PFSK-1 (cell line): ENCODE results near the gene LAMB1.

ENCODE experiments used
- FOXP2 ChIP-seq: optimal IDR thresholded peaks from 2 replicates; pipeline ENCODE3; 2011; ENCODE audit warnings: borderline replicate concordance, control low read depth, inconsistent platforms; ENCODE audit not compliant: insufficient read depth; ENCODE audit errors: extremely low read length, extremely low read depth
- POLR2AphosphoS5 ChIP-seq: IDR thresholded peaks from 2 replicates; pipeline ENCODE4 v1.6.1; 2012; ENCODE audit warnings: low read depth, mild to moderate bottlenecking, control low read depth, low read length, moderate library complexity
- REST ChIP-seq, 2 experiments: IDR thresholded peaks; 2 replicates each; pipeline versions ENCODE4 v1.6.1 to v1.8.0; 2011 to 2012; ENCODE audit warnings: low read depth in 2 of 2, low read length in 2 of 2, control low read depth in 1 of 2, inconsistent platforms in 1 of 2, mild to moderate bottlenecking in 1 of 2, moderate library complexity in 1 of 2; ENCODE audit not compliant: insufficient read depth in 1 of 2
- SIN3A ChIP-seq: IDR thresholded peaks from 2 replicates; pipeline ENCODE4 v1.6.1; 2012; ENCODE audit warnings: mild to moderate bottlenecking, low read length, moderate library complexity, borderline replicate concordance; ENCODE audit not compliant: insufficient read depth
- TAF1 ChIP-seq: IDR thresholded peaks from 2 replicates; pipeline ENCODE4 v1.6.1; 2012; ENCODE audit warnings: low read length, control low read depth, borderline replicate concordance; ENCODE audit not compliant: insufficient read depth

The LAMB1 gene

GRCh38 chr7:107968449-107968848 is 34.5 kb downstream of the LAMB1 start:
- TF ChIP-seq TAF1 (no peak), POLR2AphosphoS5 (no peak), FOXP2 (no peak), REST (IDR thresholded peaks at IDR 0.05; ENCODE audit: insufficient read depth in 1 of 2, low read depth in 2 of 2, low read length in 2 of 2) (no peak), SIN3A (no peak)

GRCh38 chr7:107967420-107967819 is 35.5 kb downstream of the LAMB1 start:
- TF ChIP-seq SIN3A (no peak), FOXP2 (no peak), TAF1 (no peak), POLR2AphosphoS5 (no peak), REST (IDR thresholded peaks at IDR 0.05; ENCODE audit: insufficient read depth in 1 of 2, low read depth in 2 of 2, low read length in 2 of 2) (no peak)

GRCh38 chr7:107966711-107967110 is 36.2 kb downstream of the LAMB1 start:
- TF ChIP-seq POLR2AphosphoS5 (no peak), SIN3A (no peak), REST (IDR thresholded peaks at IDR 0.05; ENCODE audit: insufficient read depth in 1 of 2, low read depth in 2 of 2, low read length in 2 of 2) (no peak), FOXP2 (no peak), TAF1 (no peak)

- TF ChIP-seq TAF1 (no peak), SIN3A (no peak), FOXP2 (no peak), REST (IDR thresholded peaks at IDR 0.05; ENCODE audit: insufficient read depth in 1 of 2, low read depth in 2 of 2, low read length in 2 of 2) (no peak), POLR2AphosphoS5 (no peak)
Measured at GRCh38 chr7:107964510-107964909, 38.5 kb downstream of the LAMB1 start.

- TF ChIP-seq REST (IDR thresholded peaks at IDR 0.05; ENCODE audit: insufficient read depth in 1 of 2, low read depth in 2 of 2, low read length in 2 of 2), result no peak
- no peak for TF ChIP-seq SIN3A
- no peak for TF ChIP-seq POLR2AphosphoS5
- TF ChIP-seq TAF1, result no peak
- TF ChIP-seq FOXP2, result no peak
Measured at GRCh38 chr7:107962817-107963216, 40.1 kb downstream of the LAMB1 start.
